ENCODE data around the gene FUT8.
A peak's percentile ranks its signal among the peaks of the same experiment; 100 is the strongest.

FUT8 gene

GRCh38 chr14:65720171-65720570 lies 307.6 kb downstream of the FUT8 start:
- no peak overlapping the region for H3K4me3 ChIP-seq (IDR thresholded peaks at IDR 0.05; ENCODE audit: insufficient read depth, low read depth, low read length)
- H2AFZ ChIP-seq (ENCODE audit: low read depth): no peak overlapping the region
- H3K27ac ChIP-seq: peak overlapping the region; percentile 39; the same call in 1 of the 2 replicates
- H3K27me3 ChIP-seq (ENCODE audit: insufficient read depth, low read depth): no peaks in the 10 kb centered on the region
- no peak for TF ChIP-seq CTCF (conservative IDR thresholded peaks at IDR 0.05; ENCODE audit: low read depth, low read length)
- no peaks in the 10 kb centered on the region for H3K79me2 ChIP-seq (ENCODE audit: insufficient read depth, low read depth)
- peaks cover 61% of the 10 kb centered on the region for H3K4me1 ChIP-seq (ENCODE audit: low read depth, poor library complexity, severe bottlenecking)
- H3K9ac ChIP-seq: no peak overlapping the region
- H3K36me3 ChIP-seq (ENCODE audit: insufficient read depth): no peaks in the 10 kb centered on the region
- no peaks in the 10 kb centered on the region for H4K20me1 ChIP-seq (ENCODE audit: insufficient read depth)
- no peak overlapping the region for H3K4me2 ChIP-seq

GRCh38 chr14:65720743-65721142 lies 308.2 kb downstream of the FUT8 start:
- no peak overlapping the region for H3K4me2 ChIP-seq
- H3K27me3 ChIP-seq (ENCODE audit: insufficient read depth, low read depth): no peaks in the 10 kb centered on the region
- H3K27ac ChIP-seq: no peak overlapping the region
- no peak overlapping the region for H3K4me3 ChIP-seq (IDR thresholded peaks at IDR 0.05; ENCODE audit: insufficient read depth, low read depth, low read length)
- no peaks in the 10 kb centered on the region for H3K79me2 ChIP-seq (ENCODE audit: insufficient read depth, low read depth)
- peaks cover 65% of the 10 kb centered on the region for H3K4me1 ChIP-seq (ENCODE audit: low read depth, poor library complexity, severe bottlenecking)
- H2AFZ ChIP-seq (ENCODE audit: low read depth): no peak overlapping the region
- H4K20me1 ChIP-seq (ENCODE audit: insufficient read depth): no peaks in the 10 kb centered on the region
- H3K9ac ChIP-seq: no peak overlapping the region
- H3K36me3 ChIP-seq (ENCODE audit: insufficient read depth): no peaks in the 10 kb centered on the region
- no peak for TF ChIP-seq CTCF (conservative IDR thresholded peaks at IDR 0.05; ENCODE audit: low read depth, low read length)

GRCh38 chr14:65723348-65723747 lies 310.8 kb downstream of the FUT8 start:
- H3K4me3 ChIP-seq (IDR thresholded peaks at IDR 0.05; ENCODE audit: insufficient read depth, low read depth, low read length): no peak overlapping the region
- no peak overlapping the region for H2AFZ ChIP-seq (ENCODE audit: low read depth)
- H4K20me1 ChIP-seq (ENCODE audit: insufficient read depth): no peaks in the 10 kb centered on the region
- H3K36me3 ChIP-seq (ENCODE audit: insufficient read depth): no peaks in the 10 kb centered on the region
- H3K79me2 ChIP-seq (ENCODE audit: insufficient read depth, low read depth): no peaks in the 10 kb centered on the region
- no peak for TF ChIP-seq CTCF (conservative IDR thresholded peaks at IDR 0.05; ENCODE audit: low read depth, low read length)
- no peaks in the 10 kb centered on the region for H3K27me3 ChIP-seq (ENCODE audit: insufficient read depth, low read depth)
- H3K27ac ChIP-seq: peak overlapping the region; percentile 80
- peaks cover 65% of the 10 kb centered on the region for H3K4me1 ChIP-seq (ENCODE audit: low read depth, poor library complexity, severe bottlenecking)
- peak overlapping the region; percentile 21; the same call in 1 of the 2 replicates for H3K9ac ChIP-seq
- H3K4me2 ChIP-seq: peak overlapping the region; percentile 59

GRCh38 chr14:65728604-65729003 lies 316.1 kb downstream of the FUT8 start:
- no peak overlapping the region for H3K4me3 ChIP-seq (IDR thresholded peaks at IDR 0.05; ENCODE audit: insufficient read depth, low read depth, low read length)
- TF ChIP-seq CTCF (conservative IDR thresholded peaks at IDR 0.05; ENCODE audit: low read depth, low read length): no peak
- H3K79me2 ChIP-seq (ENCODE audit: insufficient read depth, low read depth): no peaks in the 10 kb centered on the region
- no peak overlapping the region for H3K9ac ChIP-seq
- no peak overlapping the region for H3K27ac ChIP-seq
- H3K36me3 ChIP-seq (ENCODE audit: insufficient read depth): no peaks in the 10 kb centered on the region
- H4K20me1 ChIP-seq (ENCODE audit: insufficient read depth): no peaks in the 10 kb centered on the region
- no peak overlapping the region for H2AFZ ChIP-seq (ENCODE audit: low read depth)
- H3K4me1 ChIP-seq (ENCODE audit: low read depth, poor library complexity, severe bottlenecking): peaks cover 45% of the 10 kb centered on the region
- H3K4me2 ChIP-seq: no peak overlapping the region
- no peaks in the 10 kb centered on the region for H3K27me3 ChIP-seq (ENCODE audit: insufficient read depth, low read depth)
